VCaP (cell line): ENCODE measurements around the gene RNFT1.

ENCODE experiments used
- H3K27ac ChIP-seq: fragments of 450-650 bp; 2 replicates; pipeline ENCODE4 v1.5.1; 2017
- TF ChIP-seq, protein P1 (sequence below): fragments of 450-650 bp; conservative IDR thresholded peaks from 2 replicates; pipeline ENCODE4 v1.5.1; 2017; ENCODE audit warnings: mild to moderate bottlenecking, moderate library complexity

Gene RNFT1

DNA sequence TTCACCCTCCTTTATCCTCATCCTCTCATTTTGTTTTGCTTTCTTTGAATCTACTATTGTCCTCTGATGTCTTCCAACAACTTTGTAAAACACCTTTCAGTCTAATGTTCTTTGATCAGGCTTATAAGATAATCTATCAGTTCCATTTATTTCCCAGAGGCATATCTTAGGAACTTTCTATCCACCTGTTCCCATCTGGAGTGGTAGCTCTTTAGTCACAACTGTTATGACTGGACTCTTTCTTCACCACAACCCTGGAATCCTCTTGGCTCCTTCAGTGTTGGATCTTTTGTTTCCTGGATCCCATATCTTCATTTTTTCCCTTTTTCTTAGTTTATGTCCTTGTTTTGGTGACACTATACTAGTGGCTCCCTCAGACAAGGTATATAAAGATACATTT, 48.1 kb downstream of the RNFT1 start:
- H3K27ac ChIP-seq = no peak overlapping the region
- TF ChIP-seq, protein P1, sequence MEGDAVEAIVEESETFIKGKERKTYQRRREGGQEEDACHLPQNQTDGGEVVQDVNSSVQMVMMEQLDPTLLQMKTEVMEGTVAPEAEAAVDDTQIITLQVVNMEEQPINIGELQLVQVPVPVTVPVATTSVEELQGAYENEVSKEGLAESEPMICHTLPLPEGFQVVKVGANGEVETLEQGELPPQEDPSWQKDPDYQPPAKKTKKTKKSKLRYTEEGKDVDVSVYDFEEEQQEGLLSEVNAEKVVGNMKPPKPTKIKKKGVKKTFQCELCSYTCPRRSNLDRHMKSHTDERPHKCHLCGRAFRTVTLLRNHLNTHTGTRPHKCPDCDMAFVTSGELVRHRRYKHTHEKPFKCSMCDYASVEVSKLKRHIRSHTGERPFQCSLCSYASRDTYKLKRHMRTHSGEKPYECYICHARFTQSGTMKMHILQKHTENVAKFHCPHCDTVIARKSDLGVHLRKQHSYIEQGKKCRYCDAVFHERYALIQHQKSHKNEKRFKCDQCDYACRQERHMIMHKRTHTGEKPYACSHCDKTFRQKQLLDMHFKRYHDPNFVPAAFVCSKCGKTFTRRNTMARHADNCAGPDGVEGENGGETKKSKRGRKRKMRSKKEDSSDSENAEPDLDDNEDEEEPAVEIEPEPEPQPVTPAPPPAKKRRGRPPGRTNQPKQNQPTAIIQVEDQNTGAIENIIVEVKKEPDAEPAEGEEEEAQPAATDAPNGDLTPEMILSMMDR = no peak

DNA sequence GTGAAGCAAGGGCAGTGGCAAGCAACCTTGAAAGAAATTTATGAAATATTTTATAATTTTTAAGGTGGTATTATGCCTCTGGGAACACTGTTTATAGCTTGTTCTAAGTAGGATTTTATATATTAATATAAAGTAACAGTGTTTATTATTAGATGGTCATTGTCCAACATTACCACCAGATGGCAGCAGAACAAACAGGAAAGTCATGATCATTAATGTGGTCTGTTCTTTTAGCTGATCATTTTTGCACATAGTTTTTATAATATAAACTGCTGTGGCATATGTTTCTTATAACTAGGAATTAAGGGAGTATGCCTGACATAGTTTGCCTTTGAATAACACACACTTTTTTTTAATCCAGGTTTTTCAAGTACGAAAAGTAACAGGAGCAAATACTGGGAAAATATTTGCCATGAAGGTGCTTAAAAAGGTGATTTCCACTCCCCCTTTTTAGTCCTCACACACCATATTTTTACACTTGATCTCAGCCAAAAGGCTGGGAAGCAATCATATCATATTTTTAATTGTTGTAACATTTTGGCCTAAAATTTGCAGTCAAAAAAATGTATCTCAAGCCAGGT, 50.2 kb downstream of the RNFT1 start:
- TF ChIP-seq, protein P1 = peak; percentile 80
- H3K27ac ChIP-seq = peak overlapping the region; percentile 68

DNA sequence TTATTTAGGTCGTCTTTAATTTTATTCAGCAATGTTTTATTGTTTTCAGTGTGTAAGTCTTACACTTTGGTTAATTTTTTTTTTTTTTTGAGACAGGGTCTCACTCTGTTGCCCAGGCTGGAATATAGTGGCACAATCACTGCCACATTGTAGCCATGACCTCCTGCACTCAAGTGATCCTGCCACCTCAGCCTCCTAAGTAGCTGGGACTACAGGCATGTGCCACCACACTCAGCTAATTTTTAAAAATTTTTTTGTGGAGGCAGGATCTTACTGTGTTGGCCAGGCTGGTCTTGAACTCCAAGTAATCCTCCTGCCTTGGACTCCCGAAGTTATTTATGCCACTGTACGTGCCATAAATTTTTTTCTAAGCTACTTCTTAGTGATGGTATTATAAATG, 57.1 kb downstream of the RNFT1 start:
- TF ChIP-seq, protein P1 = no peak
- H3K27ac ChIP-seq = no peak overlapping the region

DNA sequence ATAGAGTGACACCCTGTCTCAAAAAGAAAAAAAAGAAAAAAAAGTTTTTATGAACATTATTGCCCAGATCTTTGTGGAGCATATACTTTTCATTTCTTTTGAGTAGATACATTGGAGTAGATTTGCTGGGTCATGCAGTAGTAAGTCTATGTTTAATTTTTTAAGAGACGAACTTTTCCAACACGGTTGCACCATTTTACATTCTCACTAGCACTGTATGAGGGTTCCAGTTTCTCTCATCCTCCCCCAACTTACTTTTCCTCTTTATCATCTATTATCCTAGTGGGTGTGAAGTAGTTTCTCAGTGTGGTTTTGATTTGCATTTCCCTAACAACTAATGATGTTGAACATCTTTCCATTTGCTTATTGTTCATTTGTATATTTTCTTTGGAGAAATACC, 61.1 kb downstream of the RNFT1 start:
- no peak overlapping the region for H3K27ac ChIP-seq
- TF ChIP-seq, protein P1 = no peak
